Small intestine (tissue), 7 donors: ENCODE measurements around the gene VEZF1. TPM values are rescaled to one million over a fixed set of nuclear protein-coding genes. Genes with fewer than 3 reads are reported as not detected.

Experiments
- DNase-seq, 2 donors: peaks; one replicate each; pipeline versions ENCODE4 v3.0.0 to v3.0.0-alpha.2; 2013
- FAIRE-seq: peaks from 2 replicates; lab custom pipeline; 2012; peaks lifted over from hg19 to GRCh38; lab: Jason Lieb, UNC
- H3K27ac ChIP-seq, 3 donors: one replicate each; pipeline ENCODE4 v1.5.1; 2013; ENCODE audit warnings: low read length in 2 of 3, mild to moderate bottlenecking in 2 of 3, control low read depth in 1 of 3, inconsistent platforms in 1 of 3, low read depth in 1 of 3, moderate library complexity in 1 of 3
- H3K27me3 ChIP-seq, 3 donors: one replicate each; pipeline ENCODE4 v1.6.1; 2013; ENCODE audit warnings: low read length in 3 of 3, inconsistent platforms in 1 of 3; ENCODE audit not compliant: control insufficient read depth in 3 of 3, insufficient read depth in 3 of 3
- H3K36me3 ChIP-seq, 3 donors: one replicate each; pipeline ENCODE4 v1.6.1; 2013; ENCODE audit warnings: low read length in 3 of 3, inconsistent platforms in 1 of 3, low read depth in 1 of 3, mild to moderate bottlenecking in 1 of 3, moderate library complexity in 1 of 3; ENCODE audit not compliant: control insufficient read depth in 3 of 3, insufficient read depth in 2 of 3
- H3K4me1 ChIP-seq, 3 donors: one replicate each; pipeline ENCODE4 v1.6.1; 2013; ENCODE audit warnings: low read length in 2 of 3, inconsistent platforms in 1 of 3, low read depth in 1 of 3, mild to moderate bottlenecking in 1 of 3, moderate library complexity in 1 of 3; ENCODE audit not compliant: control insufficient read depth in 3 of 3, insufficient read depth in 2 of 3
- H3K4me3 ChIP-seq, 3 donors: one replicate each; pipeline ENCODE4 v1.5.1; 2013; ENCODE audit warnings: low read length in 3 of 3, control low read depth in 1 of 3, inconsistent platforms in 1 of 3, low read depth in 1 of 3, mild to moderate bottlenecking in 1 of 3, moderate library complexity in 1 of 3
- H3K9me3 ChIP-seq, 2 donors: one replicate each; pipeline ENCODE4 v1.6.1; 2013; ENCODE audit warnings: low read depth in 1 of 2, low read length in 1 of 2; ENCODE audit not compliant: control insufficient read depth in 2 of 2, insufficient read depth in 1 of 2
- WGBS, 3 donors: extraction: QIAGEN DNeasy Blood & Tissue Kit; methylation state at CpG; one replicate each; pipeline ENCODE4 v1.1.7; 2013; 5-methylcytosine and 5-hydroxymethylcytosine counted together
- polyA plus RNA-seq, 4 donors: library from polyadenylated mRNA; stranded (reverse) in 3 of 4; unstranded in 1 of 4; fragments of 200-250 nt in 3 of 4; fragments of 120-200 nt in 1 of 4; gene quantifications; one replicate each; pipeline versions ENCODE4 v1.2.1 to v1.2.3, GENCODE V29; 2013
- donor health status: healthy with polysubstance abuse.
- donor health status: control.
- donor health status: control.
- donor health status: Bipolar disorder and iron deficiency.
- donor health status: healthy.

VEZF1 gene
- polyA plus RNA-seq, 4 donors = 11.4 to 42.8 (median 18.7) TPM

GRCh38 chr17:57954397-57955182 lies 33.5 kb downstream of the VEZF1 start:
- DNase-seq = peak in 1 of 2 donors; percentile 55
- H3K27me3 ChIP-seq = peaks cover 0 to 15% (median 0%) of the 10 kb centered on the region in 3 donors
- H3K36me3 ChIP-seq = peaks cover 0 to 3% (median 0%) of the 10 kb centered on the region in 3 donors
- no peaks in the 10 kb centered on the region for H3K9me3 ChIP-seq
- H3K27ac ChIP-seq = peak overlapping the region; percentile 30 to 82 (median 38)
- 2 to 8% (median 2%) methylated on average over 40 to 85 of the region's 85 CpGs for whole genome bisulfite sequencing, 3 donors
- no peak for FAIRE-seq
- H3K4me3 ChIP-seq = peak overlapping the region; percentile 41 to 74 (median 53)
- peaks cover 6 to 19% (median 9%) of the 10 kb centered on the region in 3 donors for H3K4me1 ChIP-seq

DNA sequence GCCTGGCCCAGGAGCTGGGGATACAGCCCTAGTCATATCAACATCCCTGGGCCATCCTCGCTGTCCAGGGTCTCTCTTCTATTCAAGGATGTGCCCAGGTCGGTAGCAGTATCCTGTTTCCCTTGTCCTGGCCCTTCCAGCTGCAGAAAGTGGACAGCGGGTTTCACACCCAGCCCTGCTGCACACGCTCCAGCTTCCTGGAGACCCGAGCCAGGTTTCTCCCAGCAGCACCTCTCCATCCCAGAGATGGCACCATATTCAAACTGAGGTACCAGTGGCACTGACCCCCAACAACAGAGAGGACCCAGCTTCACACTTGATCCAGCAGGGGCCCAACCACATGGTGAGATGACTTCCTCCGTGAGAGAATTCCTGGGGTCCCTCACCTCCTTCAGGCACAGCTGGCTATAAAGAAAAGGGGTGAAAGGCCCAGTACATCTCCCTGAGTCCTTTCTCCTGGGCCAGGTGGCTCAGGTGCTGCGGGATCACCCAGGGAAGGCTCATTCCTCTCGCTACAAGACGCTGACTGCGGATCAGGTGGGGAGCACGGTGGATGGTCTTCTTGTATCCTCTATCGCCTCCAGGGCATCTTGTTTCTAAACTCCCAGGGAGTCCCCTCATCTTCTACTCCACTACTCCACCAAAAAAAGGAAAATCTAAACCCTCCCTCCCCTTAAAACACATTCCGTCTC lies 34.2 kb downstream of the VEZF1 start:
- peaks cover 6 to 22% (median 13%) of the 10 kb centered on the region in 3 donors for H3K4me1 ChIP-seq
- WGBS, 3 donors = 74 to 83% (median 82%) methylated on average over 13 of the region's 13 CpGs
- no peak for FAIRE-seq
- H3K27me3 ChIP-seq = peaks cover 0 to 15% (median 0%) of the 10 kb centered on the region in 3 donors
- H3K36me3 ChIP-seq = peaks cover 0 to 3% (median 0%) of the 10 kb centered on the region in 3 donors
- H3K9me3 ChIP-seq = no peaks in the 10 kb centered on the region
- peak overlapping the region in 2 of 3 donors; percentile 16 to 82 for H3K27ac ChIP-seq
- DNase-seq = no peak
- peak overlapping the region in 1 of 3 donors; percentile 41 for H3K4me3 ChIP-seq

- Histone ChIP-seq H3K27ac (peak overlapping the region in 1 of 3 donors; percentile 82), H3K4me3 (no peak overlapping the region), H3K27me3 (peaks cover 0 to 15% (median 0%) of the 10 kb centered on the region in 3 donors), H3K36me3 (peaks cover 0 to 3% (median 0%) of the 10 kb centered on the region in 3 donors), H3K4me1 (peaks cover 6 to 27% (median 16%) of the 10 kb centered on the region in 3 donors), H3K9me3 (no peaks in the 10 kb centered on the region)
- 70 to 94% (median 80%) methylated on average over 1 of the region's 1 CpG for WGBS, 3 donors
- FAIRE-seq = no peak
- DNase-seq = no peak
Observed at GRCh38 chr17:57953219-57953618, 34.8 kb downstream of the VEZF1 start.

- Histone ChIP-seq H3K4me3 (no peak overlapping the region), H3K36me3 (peaks cover 0 to 3% (median 0%) of the 10 kb centered on the region in 3 donors), H3K27ac (peak overlapping the region in 1 of 3 donors; percentile 39), H3K27me3 (peaks cover 0 to 5% (median 0%) of the 10 kb centered on the region in 3 donors), H3K9me3 (no peaks in the 10 kb centered on the region), H3K4me1 (peaks cover 0 to 24% (median 22%) of the 10 kb centered on the region in 3 donors)
- 89 to 96% (median 92%) methylated on average over 5 of the region's 5 CpGs for WGBS, 3 donors
- FAIRE-seq = no peak
- DNase-seq = peak in 1 of 2 donors; percentile 32
Observed at GRCh38 chr17:57949649-57950048, 38.4 kb downstream of the VEZF1 start.

DNA sequence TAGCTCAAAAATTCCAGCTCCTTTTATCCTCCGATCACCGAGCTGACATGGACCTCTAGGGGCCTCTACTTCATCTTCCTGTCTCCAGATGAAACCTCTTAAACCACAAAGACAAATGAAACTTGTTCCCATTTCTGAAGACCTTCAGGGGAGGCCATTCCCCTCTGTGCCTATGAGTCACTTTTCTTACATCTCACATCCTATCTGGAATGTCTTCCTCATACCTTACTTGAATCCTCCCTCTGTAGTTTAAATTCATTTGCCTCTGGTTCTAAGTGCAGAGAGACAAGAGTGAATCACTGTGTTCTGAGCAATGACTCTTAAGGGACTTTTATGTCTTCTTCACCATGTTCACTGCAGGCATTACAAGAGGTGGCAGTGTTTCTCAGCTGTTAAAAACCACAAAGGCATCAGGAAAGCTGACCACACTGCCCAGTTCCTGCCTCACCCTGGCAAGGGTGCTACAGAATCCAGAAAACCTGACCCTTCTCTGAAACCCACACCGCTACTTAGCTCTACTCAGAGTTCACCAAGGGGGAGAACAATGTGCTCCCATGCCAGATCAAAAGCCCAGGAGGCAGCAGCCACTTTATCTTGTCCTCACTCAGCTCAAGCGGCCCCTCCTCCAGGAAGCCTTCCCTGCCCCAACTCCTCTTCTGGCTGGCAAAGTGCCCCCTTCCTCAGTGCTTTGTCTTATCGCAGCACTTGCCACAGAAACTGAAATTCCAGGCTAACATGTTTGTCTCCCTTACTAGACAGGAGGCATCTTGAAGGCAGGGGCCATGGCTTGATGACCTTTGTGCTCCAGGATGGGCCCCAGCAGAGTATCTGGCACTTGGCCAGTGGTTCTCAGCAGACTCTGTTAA lies 39.3 kb downstream of the VEZF1 start:
- no peak overlapping the region for H3K4me3 ChIP-seq
- DNase-seq = no peak
- no peaks in the 10 kb centered on the region for H3K9me3 ChIP-seq
- peaks cover 0 to 24% (median 22%) of the 10 kb centered on the region in 3 donors for H3K4me1 ChIP-seq
- peaks cover 0 to 3% (median 0%) of the 10 kb centered on the region in 3 donors for H3K36me3 ChIP-seq
- H3K27me3 ChIP-seq = peaks cover 0 to 2% (median 0%) of the 10 kb centered on the region in 3 donors
- no peak for FAIRE-seq
- 66 to 85% (median 81%) methylated on average over 5 of the region's 5 CpGs for WGBS, 3 donors
- peak overlapping the region in 2 of 3 donors; percentile 47 to 79 for H3K27ac ChIP-seq

DNA sequence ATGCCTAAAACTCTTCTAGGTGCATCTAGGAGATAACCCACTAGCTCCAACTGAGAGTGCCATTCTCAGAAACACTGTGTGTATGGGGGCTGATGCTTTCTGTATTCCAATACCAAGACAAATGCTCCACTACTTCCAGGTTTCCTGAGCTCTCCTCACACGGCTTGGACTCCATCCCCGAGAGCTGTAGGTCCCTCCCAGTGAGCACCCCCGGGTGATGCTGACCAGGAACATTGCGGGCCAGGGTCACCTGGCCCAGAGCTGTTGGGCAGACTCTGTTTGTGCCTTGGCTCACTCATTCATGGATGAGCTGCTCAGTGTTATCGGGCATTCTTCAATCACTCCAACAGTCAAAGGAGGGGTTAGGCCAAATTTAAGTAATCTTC lies 39.9 kb downstream of the VEZF1 start:
- peaks cover 0 to 24% (median 22%) of the 10 kb centered on the region in 3 donors for H3K4me1 ChIP-seq
- 74 to 86% (median 84%) methylated on average over 5 of the region's 5 CpGs for WGBS, 3 donors
- no peak overlapping the region for H3K4me3 ChIP-seq
- H3K36me3 ChIP-seq = no peaks in the 10 kb centered on the region
- no peaks in the 10 kb centered on the region for H3K27me3 ChIP-seq
- DNase-seq (no peak), FAIRE-seq (no peak)
- H3K9me3 ChIP-seq = no peaks in the 10 kb centered on the region
- H3K27ac ChIP-seq = peak overlapping the region in 2 of 3 donors; percentile 24 to 79

- 58 to 75% (median 64%) methylated on average over 9 of the region's 9 CpGs for WGBS, 3 donors
- DNase-seq = no peak
- peak overlapping the region in 2 of 3 donors; percentile 37 to 90 for H3K27ac ChIP-seq
- FAIRE-seq = no peak
- H3K27me3 ChIP-seq = no peaks in the 10 kb centered on the region
- no peaks in the 10 kb centered on the region for H3K36me3 ChIP-seq
- peaks cover 0 to 24% (median 18%) of the 10 kb centered on the region in 3 donors for H3K4me1 ChIP-seq
- H3K9me3 ChIP-seq = no peaks in the 10 kb centered on the region
- no peak overlapping the region for H3K4me3 ChIP-seq
Observed at GRCh38 chr17:57947369-57947768, 40.7 kb downstream of the VEZF1 start.
